Measurements from ENCODE around the gene MAP3K12. TPM values are rescaled to one million over a fixed set of nuclear protein-coding genes. Genes with fewer than 3 reads are reported as not detected.

MAP3K12 gene
- polyA plus RNA-seq, 3 donors, result 1.7 to 31.4 (median 2.0) TPM

DNA sequence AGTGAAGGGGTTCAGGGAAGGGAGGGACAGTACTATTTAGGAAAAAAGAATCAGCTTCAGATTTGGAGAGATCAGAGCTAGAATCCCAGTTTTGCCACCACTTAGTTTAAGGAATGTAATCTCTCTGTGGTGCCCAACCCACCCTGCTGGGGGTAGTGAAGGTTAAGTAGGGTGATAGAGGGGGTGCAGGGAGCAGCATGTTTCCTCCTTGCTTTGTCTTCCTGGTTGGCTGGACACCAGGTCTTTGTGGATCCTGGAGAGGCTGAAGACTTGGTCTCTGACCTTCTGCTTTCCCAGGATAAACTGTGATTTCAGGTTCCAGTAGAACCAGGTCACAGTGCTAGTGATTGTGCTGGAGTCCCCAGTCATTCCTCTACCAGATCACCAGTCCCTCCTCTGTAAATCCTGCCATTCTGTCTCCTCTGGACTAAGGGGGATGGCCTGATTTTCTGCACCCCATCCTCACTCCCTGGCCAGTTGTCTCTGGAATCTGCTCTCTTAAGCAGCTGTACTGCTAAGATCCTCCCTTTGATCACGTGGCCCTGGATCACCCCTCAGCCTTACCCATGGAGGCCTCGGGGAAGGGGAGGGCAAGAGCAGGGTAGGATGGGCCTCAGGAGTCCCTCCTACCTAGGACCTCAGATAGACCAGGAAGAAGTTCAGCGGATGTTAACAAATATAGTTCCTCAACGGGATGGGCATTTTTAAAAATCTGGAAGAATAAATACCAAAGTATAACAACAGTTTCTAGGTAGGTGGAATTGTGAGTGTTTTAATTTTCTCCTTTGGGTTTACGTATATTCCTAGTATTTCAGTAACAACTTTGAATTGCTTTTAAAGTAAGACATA is 3.1 kb downstream of the MAP3K12 start:
- H3K4me3 ChIP-seq (replicated peaks in 1 of 3; ENCODE audit: low read depth in 2 of 3, low read length in 3 of 3), result no peak overlapping the region
- H3K27me3 Mint-ChIP-seq (ENCODE audit: low read depth in 3 of 3), result peaks cover 0 to 5% (median 0%) of the 10 kb centered on the region in 3 donors
- peaks cover 6% of the 10 kb centered on the region for H3K79me2 ChIP-seq (ENCODE audit: insufficient read depth, low read length)
- H2AFZ ChIP-seq (ENCODE audit: insufficient read depth, low read depth, low read length, poor library complexity, severe bottlenecking), result no peak overlapping the region
- H3K4me3 Mint-ChIP-seq, result peak overlapping the region in 1 of 2 donors; percentile 19
- H3K36me3 Mint-ChIP-seq, result no peaks in the 10 kb centered on the region
- peaks cover 55 to 58% of the 10 kb centered on the region in 2 donors for H3K4me1 ChIP-seq (ENCODE audit: control insufficient read depth in 1 of 2, insufficient read depth in 2 of 2, low read length in 2 of 2)
- H3K9me3 Mint-ChIP-seq, result no peaks in the 10 kb centered on the region
- TF ChIP-seq, protein P1, sequence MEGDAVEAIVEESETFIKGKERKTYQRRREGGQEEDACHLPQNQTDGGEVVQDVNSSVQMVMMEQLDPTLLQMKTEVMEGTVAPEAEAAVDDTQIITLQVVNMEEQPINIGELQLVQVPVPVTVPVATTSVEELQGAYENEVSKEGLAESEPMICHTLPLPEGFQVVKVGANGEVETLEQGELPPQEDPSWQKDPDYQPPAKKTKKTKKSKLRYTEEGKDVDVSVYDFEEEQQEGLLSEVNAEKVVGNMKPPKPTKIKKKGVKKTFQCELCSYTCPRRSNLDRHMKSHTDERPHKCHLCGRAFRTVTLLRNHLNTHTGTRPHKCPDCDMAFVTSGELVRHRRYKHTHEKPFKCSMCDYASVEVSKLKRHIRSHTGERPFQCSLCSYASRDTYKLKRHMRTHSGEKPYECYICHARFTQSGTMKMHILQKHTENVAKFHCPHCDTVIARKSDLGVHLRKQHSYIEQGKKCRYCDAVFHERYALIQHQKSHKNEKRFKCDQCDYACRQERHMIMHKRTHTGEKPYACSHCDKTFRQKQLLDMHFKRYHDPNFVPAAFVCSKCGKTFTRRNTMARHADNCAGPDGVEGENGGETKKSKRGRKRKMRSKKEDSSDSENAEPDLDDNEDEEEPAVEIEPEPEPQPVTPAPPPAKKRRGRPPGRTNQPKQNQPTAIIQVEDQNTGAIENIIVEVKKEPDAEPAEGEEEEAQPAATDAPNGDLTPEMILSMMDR (IDR thresholded peaks at IDR 0.05), result no peak
- WGBS (ENCODE audit: insufficient coverage), result no CpG with 5 or more reads among the region's 5 CpGs
- H3K4me2 ChIP-seq (replicated peaks; ENCODE audit: extremely low read depth, low read length, poor library complexity, severe bottlenecking), result no peak overlapping the region
- H3K9me3 ChIP-seq (replicated peaks in 1 of 2; ENCODE audit: control insufficient read depth in 1 of 2, insufficient read depth in 1 of 2, low read length in 2 of 2), result no peaks in the 10 kb centered on the region
- H3K4me1 Mint-ChIP-seq, result peaks cover 56% of the 10 kb centered on the region
- intact Hi-C loops (cut with micrococcal nuclease), result no loop called here
- H3K27ac ChIP-seq (ENCODE audit: low read depth in 1 of 2, low read length in 2 of 2), result peak overlapping the region in 1 of 2 donors; percentile 33
- no peaks in the 10 kb centered on the region for H4K20me1 ChIP-seq (ENCODE audit: insufficient read depth, low read length)
- no peaks in the 10 kb centered on the region for H3K27me3 ChIP-seq (ENCODE audit: control insufficient read depth in 2 of 2, insufficient read depth in 2 of 2, low read length in 2 of 2)
- DNase-seq, result peak in 2 of 3 donors; percentile 23 to 35
- H3K27ac Mint-ChIP-seq, result peak overlapping the region in 6 of 7 donors; percentile 8 to 78 (median 41)
- H3K9ac ChIP-seq (ENCODE audit: insufficient read depth, low read length, poor library complexity, severe bottlenecking), result no peak overlapping the region
- H3K36me3 ChIP-seq (replicated peaks in 1 of 2; ENCODE audit: control insufficient read depth in 1 of 2, insufficient read depth in 2 of 2, low read length in 2 of 2), result no peaks in the 10 kb centered on the region

DNA sequence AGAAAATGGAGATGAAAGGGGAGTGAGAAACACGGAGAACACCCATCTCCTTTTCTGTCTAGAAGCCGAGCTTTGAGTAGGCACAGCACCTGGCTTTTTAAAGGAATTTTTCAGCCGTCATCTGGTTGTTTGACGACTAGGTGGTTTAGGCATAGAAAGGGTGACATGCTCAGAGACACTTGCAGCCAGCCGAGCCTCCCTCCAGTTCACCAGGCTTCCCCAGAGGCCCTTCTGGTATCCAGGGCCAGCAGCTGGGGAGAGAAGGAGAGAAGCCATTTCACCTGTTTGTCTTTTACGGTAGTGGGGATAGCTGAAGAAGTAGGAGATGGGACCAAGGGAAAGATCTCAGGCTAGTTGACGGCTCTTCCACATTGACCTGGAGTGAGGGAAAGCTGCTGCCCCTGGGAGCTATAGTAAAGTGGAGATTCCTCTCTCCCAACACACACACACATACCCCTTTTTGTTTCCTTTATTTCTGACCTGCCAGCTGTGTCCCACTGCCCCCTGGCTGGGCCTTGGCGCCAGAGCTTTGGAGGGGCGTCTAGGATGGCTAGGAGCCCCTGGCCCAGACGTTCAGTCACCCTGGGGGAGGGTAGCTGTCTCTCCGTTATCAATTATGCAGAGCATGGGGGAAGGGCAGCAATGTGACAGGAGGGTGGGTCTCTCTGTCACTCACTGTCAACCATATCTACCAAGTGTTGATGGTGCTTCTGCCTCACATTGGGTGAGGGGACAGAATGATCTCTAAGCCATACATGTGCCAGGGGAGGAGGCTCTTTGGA is 5.5 kb downstream of the MAP3K12 start:
- H3K4me3 Mint-ChIP-seq, result peak overlapping the region; percentile 82 to 95
- no peaks in the 10 kb centered on the region for H3K9me3 Mint-ChIP-seq
- H3K9me3 ChIP-seq (replicated peaks in 1 of 2; ENCODE audit: control insufficient read depth in 1 of 2, insufficient read depth in 1 of 2, low read length in 2 of 2), result no peaks in the 10 kb centered on the region
- H3K79me2 ChIP-seq (ENCODE audit: insufficient read depth, low read length), result peaks cover 6% of the 10 kb centered on the region
- H3K36me3 Mint-ChIP-seq, result no peaks in the 10 kb centered on the region
- 29% methylated on average over 4 of the region's 11 CpGs for WGBS (ENCODE audit: insufficient coverage)
- H3K27ac Mint-ChIP-seq, result peak overlapping the region; percentile 80 to 93 (median 88)
- peak overlapping the region; percentile 68 for H2AFZ ChIP-seq (ENCODE audit: insufficient read depth, low read depth, low read length, poor library complexity, severe bottlenecking)
- H3K36me3 ChIP-seq (replicated peaks in 1 of 2; ENCODE audit: control insufficient read depth in 1 of 2, insufficient read depth in 2 of 2, low read length in 2 of 2), result no peaks in the 10 kb centered on the region
- intact Hi-C loops (cut with micrococcal nuclease), result no loop called here
- H3K4me1 Mint-ChIP-seq, result peaks cover 46% of the 10 kb centered on the region
- peak overlapping the region in 2 of 3 experiments; percentile 36 to 77 for H3K4me3 ChIP-seq (replicated peaks in 1 of 3; ENCODE audit: low read depth in 2 of 3, low read length in 3 of 3)
- H3K4me2 ChIP-seq (replicated peaks; ENCODE audit: extremely low read depth, low read length, poor library complexity, severe bottlenecking), result peak overlapping the region; percentile 82
- peak overlapping the region; percentile 3 to 39 for H3K27ac ChIP-seq (ENCODE audit: low read depth in 1 of 2, low read length in 2 of 2)
- H3K27me3 ChIP-seq (ENCODE audit: control insufficient read depth in 2 of 2, insufficient read depth in 2 of 2, low read length in 2 of 2), result no peaks in the 10 kb centered on the region
- H3K27me3 Mint-ChIP-seq (ENCODE audit: low read depth in 3 of 3), result peaks cover 0 to 2% (median 0%) of the 10 kb centered on the region in 3 donors
- peaks cover 42% of the 10 kb centered on the region in 2 donors for H3K4me1 ChIP-seq (ENCODE audit: control insufficient read depth in 1 of 2, insufficient read depth in 2 of 2, low read length in 2 of 2)
- no peak overlapping the region for H3K9ac ChIP-seq (ENCODE audit: insufficient read depth, low read length, poor library complexity, severe bottlenecking)
- DNase-seq, result no peak
- no peaks in the 10 kb centered on the region for H4K20me1 ChIP-seq (ENCODE audit: insufficient read depth, low read length)
- TF ChIP-seq, protein P1 (IDR thresholded peaks at IDR 0.05), result no peak
